Sigmoid colon (tissue), 3 donors: ENCODE measurements around the gene HMGCS2.

ENCODE experiments used
- CTCF ChIP-seq, 4 experiments: fragments of 450-650 bp in 3 of 4; fragments of 200-600 bp in 1 of 4; IDR thresholded peaks; one replicate each; pipeline ENCODE4 v1.5.1; 2016 to 2019; ENCODE audit warnings: antibody characterized with exemption in 4 of 4, mild to moderate bottlenecking in 3 of 4, moderate library complexity in 2 of 4
- POLR2A ChIP-seq, 2 donors: fragments of 450-650 bp; IDR thresholded peaks; one replicate each; pipeline ENCODE4 v1.6.1; 2016; ENCODE audit warnings: antibody characterized with exemption in 2 of 2, mild to moderate bottlenecking in 2 of 2, moderate library complexity in 2 of 2

DNA sequence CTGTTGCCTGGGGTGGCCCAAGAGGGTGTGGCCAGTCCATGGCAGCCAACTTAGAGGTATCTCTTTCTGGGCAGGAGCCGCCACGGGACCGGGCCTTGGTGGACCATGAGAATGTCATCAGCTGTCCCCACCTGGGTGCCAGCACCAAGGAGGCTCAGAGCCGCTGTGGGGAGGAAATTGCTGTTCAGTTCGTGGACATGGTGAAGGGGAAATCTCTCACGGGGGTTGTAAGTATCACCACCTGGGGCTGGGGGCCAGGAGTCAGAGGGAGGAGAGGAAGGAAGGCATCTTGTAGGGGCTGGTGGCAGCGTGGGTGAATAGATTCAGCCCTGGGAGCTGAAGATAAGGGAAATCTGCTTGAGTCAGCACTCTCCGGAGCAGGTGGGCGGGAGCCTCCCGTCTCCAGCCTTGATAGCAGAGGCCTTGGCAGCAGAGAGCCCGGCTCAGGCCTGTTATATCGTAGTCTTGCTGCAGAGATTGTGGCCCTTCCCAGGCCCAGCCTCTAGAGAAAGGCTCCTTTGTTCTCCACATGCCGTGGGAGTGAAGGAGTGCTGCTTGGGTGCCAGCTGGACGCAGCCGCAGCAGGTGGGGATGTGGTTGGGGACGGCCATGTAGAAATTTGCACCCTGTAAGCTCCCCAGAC lies 31.5 kb downstream of the HMGCS2 start:
- TF ChIP-seq POLR2A (IDR thresholded peaks at IDR 0.05) (no peak), CTCF (IDR thresholded peaks at IDR 0.05) (no peak)
